Right renal pelvis (tissue), 4 donors: ENCODE data around the gene EIF6. TPM values are rescaled to one million over a fixed set of nuclear protein-coding genes. Genes with fewer than 3 reads are reported as not detected.

Experiments used
- DNase-seq, 4 donors: peaks; one replicate each; pipeline ENCODE4 v3.0.0-alpha.2; 2013; ENCODE audit warnings: low read depth in 4 of 4, low spot score in 3 of 4, missing footprints in 1 of 4
- polyA plus RNA-seq, 4 donors: library from polyadenylated mRNA; unstranded; fragments of 120-200 nt; gene quantifications; one replicate each; pipeline ENCODE4 v1.2.1, GENCODE V29; 2013; ENCODE audit not compliant: insufficient read length in 4 of 4

Gene EIF6
- polyA plus RNA-seq, 4 donors = 123 to 173 (median 137) TPM

- DNase-seq = no peak
Observed at GRCh38 chr20:35281506-35282101, 3.0 kb downstream of the EIF6 start.

DNA sequence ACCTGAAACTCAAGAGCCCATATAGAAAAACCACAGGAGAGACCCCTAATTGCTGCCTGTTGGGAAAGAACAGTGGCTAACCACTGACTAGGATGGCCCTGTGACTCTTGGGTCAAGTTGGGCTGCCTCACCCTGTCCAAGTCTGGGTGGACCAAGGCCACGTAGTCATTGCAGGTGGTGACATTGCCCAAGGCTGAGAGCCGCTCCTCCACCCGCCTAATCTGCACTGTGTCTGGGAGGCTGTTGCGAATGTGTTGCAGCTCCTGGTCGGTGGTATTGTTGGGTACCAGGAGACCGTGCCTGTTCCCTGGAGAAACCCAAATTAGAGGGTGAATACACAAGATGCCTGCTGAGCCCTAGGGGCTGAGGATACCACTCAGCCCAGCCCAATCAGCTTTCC is 4.0 kb downstream of the EIF6 start:
- DNase-seq = no peak

DNA sequence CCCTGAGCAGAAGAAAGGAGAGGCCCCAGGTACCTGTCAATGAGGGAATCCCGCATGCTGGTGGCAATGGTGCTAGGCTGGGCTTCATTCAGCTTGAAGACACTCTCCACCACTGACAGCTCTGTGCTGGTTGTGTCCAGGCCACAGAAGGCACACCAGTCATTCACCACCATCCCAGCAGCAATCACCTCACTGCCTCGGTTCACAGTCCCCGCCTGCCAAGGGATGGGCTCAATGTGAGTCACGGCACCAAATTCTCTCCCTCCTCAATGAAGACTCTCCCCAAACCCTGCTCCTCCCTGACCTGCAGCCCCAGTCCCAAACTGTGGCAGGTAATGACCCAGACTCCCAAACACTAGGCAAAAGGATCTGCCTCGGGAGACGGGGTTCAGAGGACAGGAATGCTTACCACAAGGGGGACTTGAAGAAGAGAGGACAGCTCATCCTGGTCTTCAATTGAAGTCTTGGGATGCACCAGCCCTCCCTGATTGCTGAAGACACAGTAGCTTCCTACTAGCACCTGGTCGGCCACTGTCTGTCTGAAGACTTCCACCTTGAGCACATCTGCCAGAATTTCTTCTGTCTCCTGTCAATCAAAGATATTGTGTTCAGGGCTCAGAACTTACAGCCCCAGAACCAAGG is 4.9 kb downstream of the EIF6 start:
- DNase-seq = no peak

GRCh38 chr20:35279040-35279439 is 5.5 kb downstream of the EIF6 start:
- no peak for DNase-seq

DNA sequence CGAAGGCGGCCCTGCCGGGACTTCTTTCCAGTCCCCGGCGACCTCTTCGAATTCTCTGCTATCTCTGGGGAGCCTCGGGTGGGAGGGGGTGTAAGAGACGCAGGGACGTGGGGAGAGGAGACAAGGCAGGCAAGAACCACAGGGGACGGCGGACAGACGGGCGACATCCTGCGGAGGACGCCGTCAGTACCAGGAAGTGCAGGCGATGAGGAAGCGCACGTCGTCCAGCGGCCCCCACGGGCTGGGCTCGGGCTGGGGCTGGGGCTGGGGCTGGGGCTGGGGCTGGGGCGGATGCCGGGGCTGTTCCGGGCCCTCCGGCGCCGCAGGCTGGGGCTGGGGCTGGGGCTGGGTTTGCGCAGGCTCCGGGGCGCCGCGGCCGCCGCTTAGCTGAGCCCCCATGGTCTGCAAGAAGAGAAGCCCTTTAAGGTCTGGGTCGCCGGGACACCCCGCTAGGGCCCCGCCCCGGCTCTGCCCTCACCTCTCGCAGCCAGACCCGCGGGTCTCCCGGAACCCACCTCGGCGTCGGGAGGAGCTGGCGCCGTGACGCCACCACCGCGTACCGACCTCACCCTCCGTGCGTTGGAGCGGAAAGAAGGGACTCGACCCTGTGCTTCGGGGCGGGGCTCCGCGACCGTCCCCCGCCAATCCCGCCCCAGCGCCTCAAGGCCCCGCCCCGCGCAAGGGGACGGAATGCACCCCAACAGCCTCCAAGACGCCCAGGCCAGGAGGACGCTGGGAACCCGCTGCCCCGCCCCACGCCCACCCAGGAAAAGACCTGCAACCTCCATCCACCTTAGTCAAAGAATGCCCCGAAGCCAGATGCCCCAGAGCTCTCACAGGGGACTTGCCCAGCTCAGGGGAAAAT is 6.8 kb downstream of the EIF6 start, which contains the start of gene MMP24OS:
Gene MMP24OS, minus strand, starts transcription at position 592 of the 865 bp plus-strand sequence. Its CDS starts 193 bp downstream, at position 399.
- DNase-seq = peak; percentile 64 to 84 (median 80)

GRCh38 chr20:35277127-35277526 is 7.4 kb downstream of the EIF6 start:
- no peak for DNase-seq

GRCh38 chr20:35276408-35276807 is 8.2 kb downstream of the EIF6 start:
- no peak for DNase-seq

GRCh38 chr20:35275741-35276251 is 8.8 kb downstream of the EIF6 start:
- no peak for DNase-seq

DNA sequence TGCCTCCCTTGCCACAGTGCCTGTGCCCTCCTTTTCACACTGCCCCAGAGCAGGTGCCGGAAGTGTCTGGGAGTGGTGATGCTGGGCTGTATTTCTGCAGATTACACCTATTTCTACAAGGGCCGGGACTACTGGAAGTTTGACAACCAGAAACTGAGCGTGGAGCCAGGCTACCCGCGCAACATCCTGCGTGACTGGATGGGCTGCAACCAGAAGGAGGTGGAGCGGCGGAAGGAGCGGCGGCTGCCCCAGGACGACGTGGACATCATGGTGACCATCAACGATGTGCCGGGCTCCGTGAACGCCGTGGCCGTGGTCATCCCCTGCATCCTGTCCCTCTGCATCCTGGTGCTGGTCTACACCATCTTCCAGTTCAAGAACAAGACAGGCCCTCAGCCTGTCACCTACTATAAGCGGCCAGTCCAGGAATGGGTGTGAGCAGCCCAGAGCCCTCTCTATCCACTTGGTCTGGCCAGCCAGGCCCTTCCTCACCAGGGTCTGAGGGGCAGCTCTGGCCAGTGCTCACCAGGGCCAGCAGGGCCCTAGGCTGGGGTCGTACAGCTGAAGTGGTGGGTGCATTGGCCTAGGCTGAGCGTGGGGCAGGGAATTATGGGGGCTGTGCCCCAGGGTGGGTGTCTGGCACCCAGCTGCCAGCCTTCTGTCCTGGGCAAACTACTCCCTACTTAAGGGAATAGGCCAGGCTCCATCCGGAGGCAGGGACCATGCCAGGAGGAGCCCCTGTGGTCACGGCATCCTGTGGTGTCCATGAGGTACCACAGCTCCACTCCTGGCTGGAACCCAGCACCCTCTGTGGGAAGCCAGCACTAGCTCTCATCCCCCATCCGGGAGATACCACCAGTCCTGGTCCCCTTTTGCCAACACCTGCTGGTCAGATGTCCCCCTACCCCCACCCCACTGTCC is 10.1 kb downstream of the EIF6 start:
- DNase-seq = no peak

DNA sequence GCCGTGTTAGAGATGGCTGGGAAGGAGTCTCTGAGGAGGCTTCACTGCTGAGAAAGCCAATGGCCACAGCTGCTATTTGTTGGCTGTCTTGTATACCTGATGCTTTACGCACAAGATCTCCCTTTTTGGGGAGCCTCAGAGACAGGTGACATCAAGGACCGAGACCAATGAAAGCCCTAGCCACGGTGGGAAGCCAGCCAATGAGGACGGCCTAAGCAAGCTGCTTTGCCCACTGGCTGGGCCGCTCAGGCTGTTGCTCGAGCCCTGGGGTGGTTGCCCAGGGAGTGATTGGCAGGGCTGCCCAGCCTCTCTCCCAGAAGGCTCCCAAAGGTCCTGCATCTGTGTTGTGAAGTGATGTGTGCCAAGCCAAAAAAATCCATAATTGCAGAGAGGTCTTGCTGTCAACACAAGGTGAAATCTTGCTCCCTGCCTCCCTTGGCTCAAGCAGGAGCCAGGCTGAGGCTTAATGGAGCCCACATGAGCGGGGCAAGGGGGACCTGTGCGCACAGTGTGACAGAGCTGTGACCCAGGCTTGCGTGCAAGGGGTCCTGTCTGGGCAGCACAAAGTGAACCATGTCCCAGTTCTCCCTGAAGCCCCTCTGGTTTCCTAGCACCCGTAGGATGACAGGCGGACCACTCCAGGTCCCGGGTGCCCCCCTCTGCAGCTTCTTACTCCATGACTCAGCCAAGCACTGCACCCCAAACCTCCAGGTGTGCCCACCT is 11.0 kb downstream of the EIF6 start:
- no peak for DNase-seq

- no peak for DNase-seq
Observed at GRCh38 chr20:35271904-35272303, 12.7 kb downstream of the EIF6 start.

DNA sequence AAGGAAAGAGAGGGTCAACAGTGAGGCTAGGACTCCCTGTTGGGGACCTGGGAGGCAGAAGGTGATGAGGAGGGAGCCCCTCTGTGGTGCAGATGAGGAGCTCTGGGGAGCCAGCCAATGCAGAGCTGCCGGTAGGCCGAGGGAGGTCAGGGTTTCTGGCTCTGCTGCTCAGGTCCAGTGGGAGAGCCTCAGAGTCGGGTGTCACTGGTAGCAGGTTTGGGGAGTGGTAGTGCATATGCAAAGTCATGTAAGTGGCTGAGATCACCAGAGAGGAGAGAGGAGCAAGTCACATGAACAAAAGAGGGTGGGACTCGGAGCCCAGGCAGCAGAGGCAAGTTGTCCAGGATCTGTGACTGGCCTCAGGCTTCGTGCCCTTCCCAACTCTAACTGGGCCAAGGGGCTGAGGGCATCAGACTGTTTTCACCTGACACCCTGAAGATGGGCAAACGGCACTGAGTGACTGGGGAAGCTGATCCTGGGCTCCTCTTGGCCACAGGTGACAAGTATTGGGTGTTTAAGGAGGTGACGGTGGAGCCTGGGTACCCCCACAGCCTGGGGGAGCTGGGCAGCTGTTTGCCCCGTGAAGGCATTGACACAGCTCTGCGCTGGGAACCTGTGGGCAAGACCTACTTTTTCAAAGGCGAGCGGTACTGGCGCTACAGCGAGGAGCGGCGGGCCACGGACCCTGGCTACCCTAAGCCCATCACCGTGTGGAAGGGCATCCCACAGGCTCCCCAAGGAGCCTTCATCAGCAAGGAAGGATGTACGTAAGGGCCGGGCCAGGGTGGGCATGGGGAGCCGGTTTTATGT is 13.3 kb downstream of the EIF6 start:
- DNase-seq = no peak

GRCh38 chr20:35270021-35270902 is 14.3 kb downstream of the EIF6 start:
- no peak for DNase-seq

GRCh38 chr20:35269055-35269781 is 15.4 kb downstream of the EIF6 start:
- DNase-seq = peak in 1 of 4 donors; percentile 49

DNA sequence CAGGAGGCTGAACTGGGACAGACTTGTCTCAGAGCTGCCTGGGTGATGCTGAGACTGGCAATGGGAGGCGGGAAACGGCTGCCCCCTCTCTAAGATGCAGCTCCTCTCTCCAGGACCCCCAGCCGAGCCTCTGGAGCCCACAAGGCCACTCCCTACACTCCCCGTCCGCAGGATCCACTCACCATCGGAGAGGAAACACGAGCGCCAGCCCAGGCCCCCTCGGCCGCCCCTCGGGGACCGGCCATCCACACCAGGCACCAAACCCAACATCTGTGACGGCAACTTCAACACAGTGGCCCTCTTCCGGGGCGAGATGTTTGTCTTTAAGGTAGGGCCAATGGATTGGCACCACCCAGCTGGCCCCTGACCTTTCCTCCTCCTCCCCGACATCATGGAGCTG is 17.5 kb downstream of the EIF6 start:
- DNase-seq = no peak

DNA sequence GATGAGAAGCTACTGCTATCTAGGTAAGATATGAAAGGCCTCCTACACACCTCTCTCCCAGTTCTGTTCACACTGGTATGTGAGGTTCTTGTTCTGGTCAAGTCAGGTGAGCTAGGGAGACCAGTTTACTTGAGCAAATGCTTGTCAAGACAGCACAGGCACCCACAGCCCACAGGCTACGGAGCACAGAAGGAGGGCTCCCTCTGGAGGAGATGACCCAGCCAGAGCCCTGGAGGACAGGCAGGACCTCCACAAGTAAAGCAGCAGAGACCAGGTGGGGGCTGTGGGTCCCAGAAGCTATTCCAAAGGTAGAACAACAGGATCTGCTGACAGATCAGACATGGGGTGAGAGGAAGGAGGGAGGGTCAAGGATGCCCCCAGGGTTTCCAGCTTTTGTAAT is 19.8 kb downstream of the EIF6 start:
- no peak for DNase-seq
